ENCODE measurements around the gene ANKRD63. TPM values are rescaled to one million over a fixed set of nuclear protein-coding genes. Genes with fewer than 3 reads are reported as not detected.

Gene ANKRD63
- total RNA-seq, 1 experiment from 2014 or later = 2.5 TPM

GRCh38 chr15:40247406-40247971, 35.4 kb downstream of the ANKRD63 start:
- Histone ChIP-seq H3K4me3 (ENCODE audit: low read depth, low read length, poor library complexity, severe bottlenecking) (no peak overlapping the region), H3K27ac (ENCODE audit: low read depth, low read length, poor library complexity, severe bottlenecking) (no peak overlapping the region), H3K4me1 (ENCODE audit: insufficient read depth, low read length, poor library complexity, severe bottlenecking) (no peaks in the 10 kb centered on the region), H3K9me3 (ENCODE audit: low read depth, low read length, poor library complexity, severe bottlenecking) (no peaks in the 10 kb centered on the region), H3K27me3 (replicated peaks; ENCODE audit: insufficient read depth, low read depth, low read length, poor library complexity) (no peaks in the 10 kb centered on the region), H3K36me3 (ENCODE audit: insufficient read depth, low read length, poor library complexity, severe bottlenecking) (no peaks in the 10 kb centered on the region)
- POLR2A ChIA-PET (ENCODE audit: low non-redundant PET) = no interaction called here
- intact Hi-C loops (cut with micrococcal nuclease; ENCODE audit: unreplicated experiment) = no loop called here
- no peak for TF ChIP-seq EZH2 (IDR thresholded peaks at IDR 0.05; ENCODE audit: borderline replicate concordance, low read depth, low read length, poor library complexity, severe bottlenecking)
- TF ChIP-seq, protein P1, sequence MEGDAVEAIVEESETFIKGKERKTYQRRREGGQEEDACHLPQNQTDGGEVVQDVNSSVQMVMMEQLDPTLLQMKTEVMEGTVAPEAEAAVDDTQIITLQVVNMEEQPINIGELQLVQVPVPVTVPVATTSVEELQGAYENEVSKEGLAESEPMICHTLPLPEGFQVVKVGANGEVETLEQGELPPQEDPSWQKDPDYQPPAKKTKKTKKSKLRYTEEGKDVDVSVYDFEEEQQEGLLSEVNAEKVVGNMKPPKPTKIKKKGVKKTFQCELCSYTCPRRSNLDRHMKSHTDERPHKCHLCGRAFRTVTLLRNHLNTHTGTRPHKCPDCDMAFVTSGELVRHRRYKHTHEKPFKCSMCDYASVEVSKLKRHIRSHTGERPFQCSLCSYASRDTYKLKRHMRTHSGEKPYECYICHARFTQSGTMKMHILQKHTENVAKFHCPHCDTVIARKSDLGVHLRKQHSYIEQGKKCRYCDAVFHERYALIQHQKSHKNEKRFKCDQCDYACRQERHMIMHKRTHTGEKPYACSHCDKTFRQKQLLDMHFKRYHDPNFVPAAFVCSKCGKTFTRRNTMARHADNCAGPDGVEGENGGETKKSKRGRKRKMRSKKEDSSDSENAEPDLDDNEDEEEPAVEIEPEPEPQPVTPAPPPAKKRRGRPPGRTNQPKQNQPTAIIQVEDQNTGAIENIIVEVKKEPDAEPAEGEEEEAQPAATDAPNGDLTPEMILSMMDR (conservative IDR thresholded peaks at IDR 0.05; ENCODE audit: low read depth, low read length) = no peak
- BruUV-seq (replicated peaks) = no TSS peak
- no peak for DNase-seq (ENCODE audit: low spot score)
- CTCF ChIA-PET = no interaction called here

DNA sequence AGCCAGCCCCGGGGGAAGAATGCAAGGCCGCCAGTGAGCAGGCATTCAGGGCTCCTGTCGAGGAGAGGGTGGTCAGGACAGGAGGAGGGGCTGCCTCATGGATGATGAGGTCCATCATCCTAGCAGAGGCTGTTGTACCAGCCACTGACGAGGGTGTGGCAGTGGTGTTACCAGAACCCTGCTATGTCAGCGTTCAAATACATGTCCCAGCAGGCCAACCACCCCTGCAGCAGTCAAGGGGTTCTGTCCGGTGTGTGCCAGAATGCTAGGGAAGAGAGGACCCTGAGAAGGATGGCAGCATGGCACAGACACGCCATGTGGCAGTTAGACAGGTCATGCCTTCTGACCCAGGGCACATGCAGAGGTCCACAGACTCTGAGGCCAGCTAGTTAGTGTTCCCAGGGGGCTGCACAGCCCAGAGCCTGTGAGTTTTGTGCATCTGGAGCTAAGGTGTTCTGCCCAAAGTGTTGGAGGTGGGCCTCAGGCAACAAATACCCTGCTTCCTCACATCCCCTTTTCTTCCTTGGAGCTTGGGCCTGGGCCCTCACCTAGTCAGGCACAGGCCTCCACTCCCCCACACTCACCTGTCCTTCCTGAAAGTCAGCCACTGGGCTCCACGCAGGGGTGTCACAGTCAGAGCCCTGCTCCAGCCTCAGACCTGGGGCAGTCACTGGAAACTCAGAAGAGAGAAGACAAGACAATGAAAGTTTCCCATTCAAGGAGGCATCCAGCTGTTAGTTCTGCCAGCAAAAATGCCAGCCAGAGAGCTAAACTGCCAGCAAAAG, 36.2 kb downstream of the ANKRD63 start:
- POLR2A ChIA-PET (ENCODE audit: low non-redundant PET) = no interaction called here
- no peaks in the 10 kb centered on the region for H3K4me1 ChIP-seq (ENCODE audit: insufficient read depth, low read length, poor library complexity, severe bottlenecking)

GRCh38 chr15:40245666-40246450, 37.0 kb downstream of the ANKRD63 start:
- intact Hi-C loops (cut with micrococcal nuclease; ENCODE audit: unreplicated experiment) = no loop called here
- H3K9me3 ChIP-seq (ENCODE audit: low read depth, low read length, poor library complexity, severe bottlenecking) = no peaks in the 10 kb centered on the region
- H3K36me3 ChIP-seq (ENCODE audit: insufficient read depth, low read length, poor library complexity, severe bottlenecking) = no peaks in the 10 kb centered on the region
- DNase-seq (ENCODE audit: low spot score) = no peak
- no peaks in the 10 kb centered on the region for H3K27me3 ChIP-seq (replicated peaks; ENCODE audit: insufficient read depth, low read depth, low read length, poor library complexity)
- no peaks in the 10 kb centered on the region for H3K4me1 ChIP-seq (ENCODE audit: insufficient read depth, low read length, poor library complexity, severe bottlenecking)
- no TSS peak for BruUV-seq (replicated peaks)
- TF ChIP-seq, protein P1 (conservative IDR thresholded peaks at IDR 0.05; ENCODE audit: low read depth, low read length) = no peak
- no peak for TF ChIP-seq EZH2 (IDR thresholded peaks at IDR 0.05; ENCODE audit: borderline replicate concordance, low read depth, low read length, poor library complexity, severe bottlenecking)
- ChIA-PET POLR2A (ENCODE audit: low non-redundant PET) (no interaction called here), CTCF (no interaction called here)
- no peak overlapping the region for H3K4me3 ChIP-seq (ENCODE audit: low read depth, low read length, poor library complexity, severe bottlenecking)
- no peak overlapping the region for H3K27ac ChIP-seq (ENCODE audit: low read depth, low read length, poor library complexity, severe bottlenecking)

More for the DNA sequence above, 36.2 kb downstream of the ANKRD63 start:
- Histone ChIP-seq H3K36me3 (ENCODE audit: insufficient read depth, low read length, poor library complexity, severe bottlenecking) (no peaks in the 10 kb centered on the region), H3K27me3 (replicated peaks; ENCODE audit: insufficient read depth, low read depth, low read length, poor library complexity) (no peaks in the 10 kb centered on the region), H3K27ac (ENCODE audit: low read depth, low read length, poor library complexity, severe bottlenecking) (no peak overlapping the region), H3K9me3 (ENCODE audit: low read depth, low read length, poor library complexity, severe bottlenecking) (no peaks in the 10 kb centered on the region), H3K4me3 (ENCODE audit: low read depth, low read length, poor library complexity, severe bottlenecking) (no peak overlapping the region)
- TF ChIP-seq, protein P1 (conservative IDR thresholded peaks at IDR 0.05; ENCODE audit: low read depth, low read length) = no peak
- CTCF ChIA-PET = no interaction called here
- DNase-seq (ENCODE audit: low spot score) = no peak
- intact Hi-C loops (cut with micrococcal nuclease; ENCODE audit: unreplicated experiment) = no loop called here
- BruUV-seq (replicated peaks) = no TSS peak

All from A673 (cell line).